HepG2 (cell line): Measurements from ENCODE around the gene FAT1. TPM values are rescaled to one million over a fixed set of nuclear protein-coding genes. Genes with fewer than 3 reads are reported as not detected.

Source experiments
- CBX5 ChIP-seq: sonication (generic); formaldehyde crosslinking; IDR thresholded peaks from 2 replicates; pipeline ENCODE4 v1.4.0; 2020; ENCODE audit warnings: missing genetic modification reagents, borderline replicate concordance
- EP300 ChIP-seq, 3 experiments: sonication (generic) in 1 of 3; formaldehyde crosslinking in 1 of 3; IDR thresholded peaks; 2 replicates each; pipeline versions ENCODE4 v1.5.1 to v1.6.1; 2011 to 2020; ENCODE audit warnings: low read depth in 2 of 3, low read length in 2 of 3, borderline replicate concordance in 1 of 3, improper control_type of control experiment in 1 of 3, mild to moderate bottlenecking in 1 of 3, missing genetic modification reagents in 1 of 3, moderate library complexity in 1 of 3
- GATAD2A ChIP-seq: IDR thresholded peaks from 2 replicates; pipeline ENCODE4 v1.6.1; 2016
- HNRNPH1 ChIP-seq: fragments of 200-400 bp; formaldehyde crosslinking; optimal IDR thresholded peaks from 2 replicates; pipeline ENCODE3; 2017; ENCODE audit warnings: mild to moderate bottlenecking, low read depth, low read length
- IKZF4 ChIP-seq: sonication (generic); formaldehyde crosslinking; IDR thresholded peaks from 2 replicates; pipeline ENCODE4 v1.5.1; 2020; ENCODE audit warnings: borderline replicate concordance, mild to moderate bottlenecking, low read depth, missing genetic modification reagents; ENCODE audit errors: not compliant biosample characterization
- MAF1 ChIP-seq: sonication (generic); formaldehyde crosslinking; IDR thresholded peaks from 2 replicates; pipeline ENCODE4 v1.5.0; 2020; ENCODE audit warnings: missing genetic modification reagents, borderline replicate concordance
- MXI1 ChIP-seq: IDR thresholded peaks from 3 replicates; pipeline ENCODE4 v1.6.1; 2012; ENCODE audit warnings: low read depth, low read length, inconsistent platforms, borderline replicate concordance
- RELA ChIP-seq: sonication (generic); formaldehyde crosslinking; IDR thresholded peaks from 2 replicates; pipeline ENCODE4 v1.4.0; 2020; ENCODE audit warnings: missing genetic modification reagents
- SP1 ChIP-seq, 2 experiments: fragments of 450-650 bp in 1 of 2; sonication (generic) in 1 of 2; formaldehyde crosslinking in 1 of 2; IDR thresholded peaks; 2 replicates each; pipeline versions ENCODE4 v1.4.0 to v1.6.1; 2016 to 2020; ENCODE audit warnings: missing genetic modification reagents in 1 of 2
- TMF1 ChIP-seq: sonication (generic); formaldehyde crosslinking; IDR thresholded peaks from 2 replicates; pipeline ENCODE4 v1.8.1; 2022; ENCODE audit warnings: low read depth, missing genetic modification reagents
- ZNF331 ChIP-seq: sonication (generic); formaldehyde crosslinking; IDR thresholded peaks from 2 replicates; pipeline ENCODE4 v1.4.0; 2020; ENCODE audit warnings: missing genetic modification reagents
- ZNF572 ChIP-seq: sonication (generic); formaldehyde crosslinking; IDR thresholded peaks from 2 replicates; pipeline ENCODE4 v1.5.1; 2020; ENCODE audit warnings: mild to moderate bottlenecking, missing genetic modification reagents
- ZNF589 ChIP-seq: sonication (generic); formaldehyde crosslinking; conservative IDR thresholded peaks from 2 replicates; pipeline ENCODE4 v1.8.0; 2022; ENCODE audit warnings: mild to moderate bottlenecking, moderate library complexity, missing genetic modification reagents
- polyA plus RNA-seq, 8 experiments: library from polyadenylated mRNA; depleted of rRNA in 3 of 8; stranded (reverse) in 7 of 8; unstranded in 1 of 8; fragments of >200 nt; fragmentation: Illumina TruSeq in 4 of 8; extraction: Trizol in 4 of 8; gene quantifications; 2 replicates each; pipeline versions ENCODE4 v1.2.1 to v1.2.3, GENCODE V29; 2011 to 2016; ENCODE audit warnings: low read depth in 4 of 8, missing spikeins in 1 of 8, mixed read lengths in 1 of 8; ENCODE audit not compliant: insufficient read depth in 1 of 8
- total RNA-seq, 5 experiments: library from RNA; depleted of rRNA; stranded (reverse); fragments of >200 nt; fragmentation: Illumina TruSeq; extraction: Trizol; gene quantifications; 2 replicates each; pipeline ENCODE4 v1.2.3, GENCODE V29; 2016; ENCODE audit warnings: low read depth in 1 of 5
- TF ChIP-seq, protein P1 (sequence below): IDR thresholded peaks from 2 replicates; pipeline ENCODE4 v1.6.1; 2016; ENCODE audit warnings: low read depth
- TF ChIP-seq, protein P2 (sequence below): sonication (generic); formaldehyde crosslinking; IDR thresholded peaks from 2 replicates; pipeline ENCODE4 v1.4.0; 2020; ENCODE audit warnings: missing genetic modification reagents
- TF ChIP-seq, protein P3 (sequence below): IDR thresholded peaks from 2 replicates; pipeline ENCODE4 v1.6.1; 2018; ENCODE audit warnings: missing genetic modification reagents, mild to moderate bottlenecking, missing compliant biosample characterization
- TF ChIP-seq, protein P4 (sequence below), 2 experiments: sonication (generic) in 1 of 2; formaldehyde crosslinking in 1 of 2; IDR thresholded peaks; 2 replicates each; pipeline versions ENCODE4 v1.4.0 to v1.6.1; 2018 to 2020; ENCODE audit warnings: missing genetic modification reagents in 2 of 2, borderline replicate concordance in 1 of 2, low read depth in 1 of 2, mild to moderate bottlenecking in 1 of 2, missing biosample characterization in 1 of 2
- TF ChIP-seq, protein P5 (sequence below): sonication (generic); formaldehyde crosslinking; IDR thresholded peaks from 2 replicates; pipeline ENCODE4 v1.8.1; 2023; ENCODE audit warnings: missing genetic modification reagents, mild to moderate bottlenecking, borderline replicate concordance

The FAT1 gene
- total and polyA plus RNA-seq, 2 of the 13 experiments (the other 11 are each of a cell fraction or from before 2014, with no cell fraction given), result 185 to 216 TPM

DNA sequence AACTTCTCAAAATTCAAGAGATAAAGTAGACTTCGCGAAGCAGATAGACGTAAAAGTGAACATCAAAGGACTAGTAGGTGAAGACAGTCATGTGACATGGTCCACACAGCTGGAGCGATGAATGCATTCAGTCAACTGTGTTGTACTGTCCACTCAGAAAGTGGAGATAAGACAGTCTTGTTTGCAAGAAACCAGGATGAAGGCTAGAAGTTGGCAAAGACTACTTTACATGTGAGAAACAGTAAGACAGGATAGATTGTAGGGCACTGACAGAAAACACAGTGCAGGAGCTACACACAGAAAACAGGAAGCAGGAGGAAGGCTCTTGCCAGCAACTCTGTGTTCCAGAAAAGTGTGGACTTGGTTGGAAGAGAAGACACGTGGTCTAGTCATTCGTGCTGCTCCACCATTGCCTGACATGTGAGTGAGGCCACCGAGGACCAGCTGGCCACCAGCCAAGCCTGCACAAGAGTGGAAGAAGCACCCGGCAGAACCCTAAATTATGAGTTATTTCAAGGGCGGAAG, 78.9 kb downstream of the FAT1 start (continued):
- TF ChIP-seq, protein P1, sequence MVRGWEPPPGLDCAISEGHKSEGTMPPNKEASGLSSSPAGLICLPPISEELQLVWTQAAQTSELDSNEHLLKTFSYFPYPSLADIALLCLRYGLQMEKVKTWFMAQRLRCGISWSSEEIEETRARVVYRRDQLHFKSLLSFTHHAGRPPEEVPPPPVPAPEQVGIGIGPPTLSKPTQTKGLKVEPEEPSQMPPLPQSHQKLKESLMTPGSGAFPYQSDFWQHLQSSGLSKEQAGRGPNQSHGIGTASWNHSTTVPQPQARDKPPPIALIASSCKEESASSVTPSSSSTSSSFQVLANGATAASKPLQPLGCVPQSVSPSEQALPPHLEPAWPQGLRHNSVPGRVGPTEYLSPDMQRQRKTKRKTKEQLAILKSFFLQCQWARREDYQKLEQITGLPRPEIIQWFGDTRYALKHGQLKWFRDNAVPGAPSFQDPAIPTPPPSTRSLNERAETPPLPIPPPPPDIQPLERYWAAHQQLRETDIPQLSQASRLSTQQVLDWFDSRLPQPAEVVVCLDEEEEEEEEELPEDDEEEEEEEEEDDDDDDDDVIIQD, result 0 out of 2 replicates have a peak, but pooled peaks have one; percentile 34
- TF ChIP-seq MXI1 (0 out of 3 replicates have a peak, but pooled peaks have one; percentile 34), MAF1 (CRISPR knock-in tag) (no peak), IKZF4 (CRISPR knock-in tag) (no peak), CBX5 (0 out of 2 replicates have a peak, but pooled peaks have one; percentile 44), HNRNPH1 (no peak), ZNF572 (CRISPR knock-in tag) (0 out of 2 replicates have a peak, but pooled peaks have one; percentile 70), RELA (CRISPR knock-in tag) (no peak), EP300 (IDR thresholded peaks at IDR 0.05; ENCODE audit: low read depth in 2 of 2, low read length in 2 of 2) (peak in 1 of 2 experiments; percentile 39; a peak in 1 of 4 replicates), EP300 (CRISPR knock-in tag; IDR thresholded peaks at IDR 0.05; ENCODE audit: borderline replicate concordance) (no peak), ZNF331 (CRISPR knock-in tag) (peak; percentile 96), ZNF589 (CRISPR knock-in tag) (no peak), TMF1 (CRISPR knock-in tag) (no peak), GATAD2A (CRISPR knock-in tag) (peak; percentile 29; the same call in 1 of the 2 replicates), SP1 (IDR thresholded peaks at IDR 0.05) (no peak), SP1 (CRISPR knock-in tag; IDR thresholded peaks at IDR 0.05) (no peak)
- TF ChIP-seq, protein P2, sequence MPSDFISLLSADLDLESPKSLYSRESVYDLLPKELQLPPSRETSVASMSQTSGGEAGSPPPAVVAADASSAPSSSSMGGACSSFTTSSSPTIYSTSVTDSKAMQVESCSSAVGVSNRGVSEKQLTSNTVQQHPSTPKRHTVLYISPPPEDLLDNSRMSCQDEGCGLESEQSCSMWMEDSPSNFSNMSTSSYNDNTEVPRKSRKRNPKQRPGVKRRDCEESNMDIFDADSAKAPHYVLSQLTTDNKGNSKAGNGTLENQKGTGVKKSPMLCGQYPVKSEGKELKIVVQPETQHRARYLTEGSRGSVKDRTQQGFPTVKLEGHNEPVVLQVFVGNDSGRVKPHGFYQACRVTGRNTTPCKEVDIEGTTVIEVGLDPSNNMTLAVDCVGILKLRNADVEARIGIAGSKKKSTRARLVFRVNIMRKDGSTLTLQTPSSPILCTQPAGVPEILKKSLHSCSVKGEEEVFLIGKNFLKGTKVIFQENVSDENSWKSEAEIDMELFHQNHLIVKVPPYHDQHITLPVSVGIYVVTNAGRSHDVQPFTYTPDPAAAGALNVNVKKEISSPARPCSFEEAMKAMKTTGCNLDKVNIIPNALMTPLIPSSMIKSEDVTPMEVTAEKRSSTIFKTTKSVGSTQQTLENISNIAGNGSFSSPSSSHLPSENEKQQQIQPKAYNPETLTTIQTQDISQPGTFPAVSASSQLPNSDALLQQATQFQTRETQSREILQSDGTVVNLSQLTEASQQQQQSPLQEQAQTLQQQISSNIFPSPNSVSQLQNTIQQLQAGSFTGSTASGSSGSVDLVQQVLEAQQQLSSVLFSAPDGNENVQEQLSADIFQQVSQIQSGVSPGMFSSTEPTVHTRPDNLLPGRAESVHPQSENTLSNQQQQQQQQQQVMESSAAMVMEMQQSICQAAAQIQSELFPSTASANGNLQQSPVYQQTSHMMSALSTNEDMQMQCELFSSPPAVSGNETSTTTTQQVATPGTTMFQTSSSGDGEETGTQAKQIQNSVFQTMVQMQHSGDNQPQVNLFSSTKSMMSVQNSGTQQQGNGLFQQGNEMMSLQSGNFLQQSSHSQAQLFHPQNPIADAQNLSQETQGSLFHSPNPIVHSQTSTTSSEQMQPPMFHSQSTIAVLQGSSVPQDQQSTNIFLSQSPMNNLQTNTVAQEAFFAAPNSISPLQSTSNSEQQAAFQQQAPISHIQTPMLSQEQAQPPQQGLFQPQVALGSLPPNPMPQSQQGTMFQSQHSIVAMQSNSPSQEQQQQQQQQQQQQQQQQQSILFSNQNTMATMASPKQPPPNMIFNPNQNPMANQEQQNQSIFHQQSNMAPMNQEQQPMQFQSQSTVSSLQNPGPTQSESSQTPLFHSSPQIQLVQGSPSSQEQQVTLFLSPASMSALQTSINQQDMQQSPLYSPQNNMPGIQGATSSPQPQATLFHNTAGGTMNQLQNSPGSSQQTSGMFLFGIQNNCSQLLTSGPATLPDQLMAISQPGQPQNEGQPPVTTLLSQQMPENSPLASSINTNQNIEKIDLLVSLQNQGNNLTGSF, result no peak
- TF ChIP-seq, protein P3, sequence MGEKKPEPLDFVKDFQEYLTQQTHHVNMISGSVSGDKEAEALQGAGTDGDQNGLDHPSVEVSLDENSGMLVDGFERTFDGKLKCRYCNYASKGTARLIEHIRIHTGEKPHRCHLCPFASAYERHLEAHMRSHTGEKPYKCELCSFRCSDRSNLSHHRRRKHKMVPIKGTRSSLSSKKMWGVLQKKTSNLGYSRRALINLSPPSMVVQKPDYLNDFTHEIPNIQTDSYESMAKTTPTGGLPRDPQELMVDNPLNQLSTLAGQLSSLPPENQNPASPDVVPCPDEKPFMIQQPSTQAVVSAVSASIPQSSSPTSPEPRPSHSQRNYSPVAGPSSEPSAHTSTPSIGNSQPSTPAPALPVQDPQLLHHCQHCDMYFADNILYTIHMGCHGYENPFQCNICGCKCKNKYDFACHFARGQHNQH (CRISPR knock-in tag), result peak; percentile 56; the same call in 1 of the 2 replicates
- TF ChIP-seq, protein P4, sequence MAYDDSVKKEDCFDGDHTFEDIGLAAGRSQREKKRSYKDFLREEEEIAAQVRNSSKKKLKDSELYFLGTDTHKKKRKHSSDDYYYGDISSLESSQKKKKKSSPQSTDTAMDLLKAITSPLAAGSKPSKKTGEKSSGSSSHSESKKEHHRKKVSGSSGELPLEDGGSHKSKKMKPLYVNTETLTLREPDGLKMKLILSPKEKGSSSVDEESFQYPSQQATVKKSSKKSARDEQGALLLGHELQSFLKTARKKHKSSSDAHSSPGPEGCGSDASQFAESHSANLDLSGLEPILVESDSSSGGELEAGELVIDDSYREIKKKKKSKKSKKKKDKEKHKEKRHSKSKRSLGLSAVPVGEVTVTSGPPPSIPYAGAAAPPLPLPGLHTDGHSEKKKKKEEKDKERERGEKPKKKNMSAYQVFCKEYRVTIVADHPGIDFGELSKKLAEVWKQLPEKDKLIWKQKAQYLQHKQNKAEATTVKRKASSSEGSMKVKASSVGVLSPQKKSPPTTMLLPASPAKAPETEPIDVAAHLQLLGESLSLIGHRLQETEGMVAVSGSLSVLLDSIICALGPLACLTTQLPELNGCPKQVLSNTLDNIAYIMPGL (CRISPR knock-in tag; IDR thresholded peaks at IDR 0.05; ENCODE audit: borderline replicate concordance in 1 of 2, low read depth in 1 of 2), result 0 out of 4 replicates have a peak, but pooled peaks of 1 of the 2 experiments have one; percentile 20
- TF ChIP-seq, protein P5, sequence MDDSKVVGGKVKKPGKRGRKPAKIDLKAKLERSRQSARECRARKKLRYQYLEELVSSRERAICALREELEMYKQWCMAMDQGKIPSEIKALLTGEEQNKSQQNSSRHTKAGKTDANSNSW (CRISPR knock-in tag), result no peak
